ENCODE data around the gene P2RY11. TPM values are rescaled to one million over a fixed set of nuclear protein-coding genes. Genes with fewer than 3 reads are reported as not detected.

P2RY11 gene
- total RNA-seq, 2 donors from 2014 or later = 9.2 to 20.8 TPM

DNA sequence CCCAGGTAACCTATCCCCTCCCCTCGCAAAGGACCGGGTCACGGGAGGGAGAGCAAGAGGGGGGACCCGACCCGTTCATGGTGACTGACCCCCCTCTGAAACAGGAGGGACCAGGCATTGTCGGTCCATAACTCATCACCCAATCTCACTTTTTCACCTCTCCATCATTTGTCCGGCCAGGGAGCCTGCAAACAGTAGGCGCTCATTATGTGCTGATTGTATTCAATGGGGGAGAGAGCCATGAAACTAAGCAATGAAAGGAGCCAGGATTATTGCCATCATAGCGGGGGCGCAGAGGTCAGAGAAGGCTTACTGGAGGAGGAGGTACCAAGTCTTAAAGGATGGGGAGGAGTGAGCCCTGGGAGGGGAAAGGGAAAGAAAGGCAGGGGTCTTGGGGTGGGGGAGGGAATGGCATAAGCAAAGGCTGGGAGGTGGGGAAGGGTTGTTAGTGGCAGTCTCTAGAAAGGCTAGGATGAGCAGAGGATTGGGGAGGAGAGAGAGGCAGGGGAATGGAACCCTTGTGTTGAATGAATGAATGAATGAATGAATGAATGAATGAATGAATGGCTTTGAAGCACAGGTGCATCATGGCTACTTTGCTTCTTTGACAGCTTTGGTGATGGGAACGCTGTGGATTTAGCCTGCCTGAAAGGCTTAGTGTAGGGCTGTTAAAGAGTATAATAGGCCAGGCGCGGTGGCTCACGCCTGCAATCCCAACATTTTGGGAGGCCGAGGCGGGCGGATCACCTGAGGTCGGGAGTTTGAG lies 24.0 kb upstream of the P2RY11 start:
- intact Hi-C loops (cut with DNase I) = no loop called here
- H3K9me3 ChIP-seq = no peaks in the 10 kb centered on the region
- no peaks in the 10 kb centered on the region for H3K4me1 ChIP-seq (replicated peaks)
- no peaks in the 10 kb centered on the region for H3K36me3 ChIP-seq
- peak overlapping the region in 1 of 2 donors; percentile 85 for H3K27ac ChIP-seq
- 90% methylated on average over 18 of the region's 18 CpGs for WGBS
- H3K4me3 ChIP-seq = no peak overlapping the region
- TF ChIP-seq POLR2A (IDR thresholded peaks at IDR 0.05) (no peak), POLR2AphosphoS5 (IDR thresholded peaks at IDR 0.05) (no peak)
- TF ChIP-seq, protein P1, sequence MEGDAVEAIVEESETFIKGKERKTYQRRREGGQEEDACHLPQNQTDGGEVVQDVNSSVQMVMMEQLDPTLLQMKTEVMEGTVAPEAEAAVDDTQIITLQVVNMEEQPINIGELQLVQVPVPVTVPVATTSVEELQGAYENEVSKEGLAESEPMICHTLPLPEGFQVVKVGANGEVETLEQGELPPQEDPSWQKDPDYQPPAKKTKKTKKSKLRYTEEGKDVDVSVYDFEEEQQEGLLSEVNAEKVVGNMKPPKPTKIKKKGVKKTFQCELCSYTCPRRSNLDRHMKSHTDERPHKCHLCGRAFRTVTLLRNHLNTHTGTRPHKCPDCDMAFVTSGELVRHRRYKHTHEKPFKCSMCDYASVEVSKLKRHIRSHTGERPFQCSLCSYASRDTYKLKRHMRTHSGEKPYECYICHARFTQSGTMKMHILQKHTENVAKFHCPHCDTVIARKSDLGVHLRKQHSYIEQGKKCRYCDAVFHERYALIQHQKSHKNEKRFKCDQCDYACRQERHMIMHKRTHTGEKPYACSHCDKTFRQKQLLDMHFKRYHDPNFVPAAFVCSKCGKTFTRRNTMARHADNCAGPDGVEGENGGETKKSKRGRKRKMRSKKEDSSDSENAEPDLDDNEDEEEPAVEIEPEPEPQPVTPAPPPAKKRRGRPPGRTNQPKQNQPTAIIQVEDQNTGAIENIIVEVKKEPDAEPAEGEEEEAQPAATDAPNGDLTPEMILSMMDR (IDR thresholded peaks at IDR 0.05) = no peak
- no peaks in the 10 kb centered on the region for H3K27me3 ChIP-seq (replicated peaks; ENCODE audit: insufficient read depth)
- DNase-seq (ENCODE audit: low spot score) = no peak

DNA sequence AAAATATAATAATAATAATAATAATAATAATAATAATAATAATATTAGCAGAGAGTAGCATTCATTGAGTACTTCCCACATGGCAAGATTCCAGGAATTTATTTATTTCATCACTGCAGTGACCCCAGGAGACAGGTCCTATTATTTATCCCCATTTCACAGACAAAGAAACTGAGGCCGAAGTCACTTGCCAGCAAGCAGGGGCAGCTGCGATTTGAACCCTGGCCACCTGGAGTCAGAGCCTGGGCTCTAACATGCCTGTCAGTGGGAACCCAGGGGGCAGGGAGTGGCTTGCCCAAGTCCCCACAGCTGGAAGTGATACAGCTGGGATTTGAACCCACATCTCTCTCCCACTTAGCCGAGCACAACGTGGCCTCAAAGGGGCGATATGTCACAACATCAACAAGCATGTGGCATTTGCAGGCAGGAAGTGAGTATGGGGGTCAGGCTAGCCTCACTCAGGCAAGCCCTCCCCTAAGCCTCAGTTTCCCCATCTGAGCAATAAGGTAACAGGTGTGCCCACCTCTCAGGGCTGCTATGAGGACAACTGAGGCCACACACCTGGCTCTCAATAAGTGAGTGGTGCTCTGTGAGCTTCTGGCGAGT lies 22.4 kb upstream of the P2RY11 start:
- Histone ChIP-seq H3K36me3 (no peaks in the 10 kb centered on the region), H3K4me1 (replicated peaks) (no peaks in the 10 kb centered on the region), H3K27me3 (replicated peaks; ENCODE audit: insufficient read depth) (no peaks in the 10 kb centered on the region), H3K27ac (no peak overlapping the region), H3K4me3 (no peak overlapping the region), H3K9me3 (no peaks in the 10 kb centered on the region)
- intact Hi-C loops (cut with DNase I) = no loop called here
- TF ChIP-seq POLR2AphosphoS5 (IDR thresholded peaks at IDR 0.05) (no peak), POLR2A (IDR thresholded peaks at IDR 0.05) (no peak)
- TF ChIP-seq, protein P1 (IDR thresholded peaks at IDR 0.05) = no peak
- WGBS = 94% methylated on average over 6 of the region's 6 CpGs
- no peak for DNase-seq (ENCODE audit: low spot score)

DNA sequence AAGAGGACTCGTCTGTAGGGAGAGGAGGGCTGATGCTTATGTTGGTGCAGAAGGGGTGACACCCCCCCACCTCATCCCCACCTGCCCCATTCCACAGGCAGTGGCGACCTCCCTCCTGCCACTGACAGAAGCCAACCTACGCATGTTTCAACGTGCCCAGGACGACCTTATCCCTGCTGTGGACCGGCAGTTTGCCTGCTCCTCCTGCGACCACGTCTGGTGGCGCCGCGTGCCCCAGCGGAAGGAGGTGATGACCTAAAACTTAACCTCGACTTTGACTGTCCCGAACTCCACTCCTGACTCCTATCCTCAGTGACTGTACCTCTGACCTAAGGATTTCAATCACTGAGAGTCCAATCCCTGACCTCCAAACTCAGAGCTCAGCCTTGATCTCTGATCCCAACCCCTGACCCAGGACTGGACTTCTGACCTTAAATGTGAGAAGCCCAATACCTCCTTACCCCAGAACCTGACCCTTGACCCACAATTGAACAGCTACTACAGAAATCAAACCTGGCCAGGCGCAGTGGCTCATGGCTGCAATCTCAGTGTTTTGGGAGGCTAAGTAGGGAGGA lies 21.6 kb upstream of the P2RY11 start:
- no peak for TF ChIP-seq POLR2AphosphoS5 (IDR thresholded peaks at IDR 0.05)
- TF ChIP-seq POLR2A (IDR thresholded peaks at IDR 0.05) = no peak
- TF ChIP-seq, protein P1 (IDR thresholded peaks at IDR 0.05) = no peak
- intact Hi-C loops (cut with DNase I) = no loop called here
- 77% methylated on average over 15 of the region's 15 CpGs for WGBS
- no peaks in the 10 kb centered on the region for H3K36me3 ChIP-seq
- no peak for DNase-seq (ENCODE audit: low spot score)
- H3K4me1 ChIP-seq (replicated peaks) = no peaks in the 10 kb centered on the region
- H3K27me3 ChIP-seq (replicated peaks; ENCODE audit: insufficient read depth) = no peaks in the 10 kb centered on the region
- H3K9me3 ChIP-seq = no peaks in the 10 kb centered on the region
- H3K4me3 ChIP-seq = no peak overlapping the region
- no peak overlapping the region for H3K27ac ChIP-seq

DNA sequence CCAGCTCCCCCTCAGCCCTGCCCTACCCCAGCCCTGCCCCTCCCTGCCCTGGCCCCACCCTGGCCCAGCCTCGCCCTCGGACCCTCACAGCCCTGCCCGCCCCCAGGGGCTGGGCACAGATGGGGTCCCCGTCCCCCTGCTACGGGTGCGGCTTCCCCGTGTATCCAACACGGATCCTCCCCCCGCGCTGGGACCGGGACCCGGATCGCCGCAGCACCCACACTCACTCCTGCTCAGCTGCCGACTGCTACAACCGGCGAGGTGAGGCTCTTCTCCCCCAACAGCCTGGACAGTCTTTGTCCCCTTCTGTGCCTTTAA lies 20.2 kb upstream of the P2RY11 start:
- Histone ChIP-seq H3K9me3 (no peaks in the 10 kb centered on the region), H3K27ac (no peak overlapping the region), H3K27me3 (replicated peaks; ENCODE audit: insufficient read depth) (no peaks in the 10 kb centered on the region), H3K4me1 (replicated peaks) (no peaks in the 10 kb centered on the region), H3K36me3 (no peaks in the 10 kb centered on the region), H3K4me3 (no peak overlapping the region)
- intact Hi-C loops (cut with DNase I) = no loop called here
- TF ChIP-seq POLR2A (IDR thresholded peaks at IDR 0.05) (no peak), POLR2AphosphoS5 (IDR thresholded peaks at IDR 0.05) (no peak)
- TF ChIP-seq, protein P1 (IDR thresholded peaks at IDR 0.05) = no peak
- no peak for DNase-seq (ENCODE audit: low spot score)
- WGBS = 96% methylated on average over 17 of the region's 17 CpGs
